K562 (cell line): ENCODE measurements around the gene CLTA. TPM values are rescaled to one million over a fixed set of nuclear protein-coding genes. Genes with fewer than 3 reads are reported as not detected.

Experiments used
- ATAC-seq: fragments of 200-7000 bp; cut with Tn5 transposase; 3 replicates; pipeline ENCODE4 v1.9.1; 2020; ENCODE audit warnings: moderate library complexity
- BruUV-seq: library from RNA; stranded (reverse); fragments of 400-500 nt; replicated peaks from 2 replicates; lab custom pipeline; 2021; lab: Mats Ljungman, UMichigan
- CTCF ChIA-PET: fragments of 300-600 bp; formaldehyde crosslinking; extraction: SDS; loops from one replicate; lab custom pipeline; 2021; ENCODE audit warnings: low intra/inter-chr PET ratio; lab: Yijun Ruan, JAX
- POLR2A ChIA-PET: fragments of 300-600, 350-650 bp; sonication (Branson Sonifier 250); formaldehyde crosslinking; extraction: SDS; loops from one replicate; lab custom pipeline; 2021; ENCODE audit warnings: antibody characterized with exemption, inconsistent platforms; lab: Yijun Ruan, JAX
- DNase-seq, 4 experiments: peaks; one replicate each; pipeline versions ENCODE4 v3.0.0 to v3.0.0-alpha.2; 2011 to 2018; ENCODE audit warnings: low spot score in 3 of 4, mixed read lengths in 3 of 4; ENCODE audit errors: extremely low read depth in 1 of 4
- FAIRE-seq: peaks from 2 replicates; lab custom pipeline; 2011; peaks lifted over from hg19 to GRCh38; lab: Jason Lieb, UNC
- H2AFZ ChIP-seq: 2 replicates; pipeline ENCODE4 v1.6.0; 2011; ENCODE audit warnings: low read depth, low read length, control low read depth, inconsistent platforms
- H3K27ac ChIP-seq: fragments of 200-600 bp; 3 replicates; pipeline ENCODE4 v1.8.0; 2011; ENCODE audit warnings: low read depth, mild to moderate bottlenecking, control low read depth, inconsistent platforms, low read length, moderate library complexity, mixed read lengths; ENCODE audit errors: extremely low read depth
- H3K27me3 ChIP-seq, 2 experiments: fragments of 300-600 bp in 1 of 2; 2 replicates in 1 of 2; 3 replicates in 1 of 2; pipeline versions ENCODE4 v1.6.0 to v1.8.0; 2011; ENCODE audit warnings: inconsistent platforms in 2 of 2, low read length in 2 of 2, mild to moderate bottlenecking in 1 of 2, mixed read lengths in 1 of 2, moderate library complexity in 1 of 2; ENCODE audit not compliant: control insufficient read depth in 2 of 2, insufficient read depth in 2 of 2
- H3K36me3 ChIP-seq: fragments of 300-600 bp; 3 replicates; pipeline ENCODE4 v1.8.0; 2011; ENCODE audit warnings: mild to moderate bottlenecking, low read length, inconsistent platforms; ENCODE audit not compliant: control insufficient read depth, insufficient read depth
- H3K4me1 ChIP-seq, 2 experiments: fragments of 200-600 bp in 1 of 2; replicated peaks in 1 of 2; 2 replicates in 1 of 2; 3 replicates in 1 of 2; pipeline versions ENCODE4 v1.5.1 to v1.8.0; 2011; ENCODE audit warnings: inconsistent platforms in 2 of 2, low read length in 2 of 2, mild to moderate bottlenecking in 1 of 2, mixed read lengths in 1 of 2, moderate library complexity in 1 of 2; ENCODE audit not compliant: control insufficient read depth in 2 of 2, insufficient read depth in 2 of 2
- H3K4me2 ChIP-seq: 2 replicates; pipeline ENCODE4 v1.6.1; 2011; ENCODE audit warnings: low read length, control low read depth, inconsistent platforms, mixed read lengths; ENCODE audit not compliant: insufficient read depth
- H3K4me3 ChIP-seq: fragments of 200-600 bp; sonication (generic), shearing (Covaris generic); 2 replicates; pipeline ENCODE4 v1.5.1; 2016; ENCODE audit warnings: control low read depth, inconsistent platforms
- H3K79me2 ChIP-seq: fragments of 200-600 bp; 3 replicates; pipeline ENCODE4 v1.8.0; 2011; ENCODE audit warnings: low read length, inconsistent platforms; ENCODE audit not compliant: control insufficient read depth, insufficient read depth
- H3K9ac ChIP-seq, 2 experiments: 2 replicates each; pipeline versions ENCODE4 v1.6.0 to v1.6.1; 2011; ENCODE audit warnings: low read depth in 2 of 2, low read length in 2 of 2, control low read depth in 1 of 2, inconsistent platforms in 1 of 2, mild to moderate bottlenecking in 1 of 2, mixed read lengths in 1 of 2; ENCODE audit not compliant: insufficient read depth in 1 of 2
- H3K9me1 ChIP-seq: one replicate; pipeline ENCODE4 v1.6.0; 2011; ENCODE audit warnings: inconsistent platforms, mild to moderate bottlenecking, low read length, moderate library complexity; ENCODE audit not compliant: control insufficient read depth, insufficient read depth
- H3K9me3 ChIP-seq: replicated peaks from 2 replicates; pipeline ENCODE4 v1.5.1; 2011; ENCODE audit warnings: low read depth, low read length, inconsistent platforms; ENCODE audit not compliant: control insufficient read depth, insufficient read depth
- H4K20me1 ChIP-seq: replicated peaks from 2 replicates; pipeline ENCODE4 v1.6.1; 2011; ENCODE audit warnings: low read length, inconsistent platforms, mixed read lengths; ENCODE audit not compliant: control insufficient read depth, insufficient read depth
- ETV5 ChIP-seq: sonication (generic); formaldehyde crosslinking; IDR thresholded peaks from 2 replicates; pipeline ENCODE4 v1.4.0; 2020; ENCODE audit warnings: low read depth, mild to moderate bottlenecking, missing genetic modification reagents
- KDM5B ChIP-seq: fragments of 200-600 bp; sonication (generic); IDR thresholded peaks from 2 replicates; pipeline ENCODE4 v1.6.1; 2012; ENCODE audit warnings: low read depth, mild to moderate bottlenecking, moderate library complexity, low read length, control low read depth, inconsistent platforms; ENCODE audit not compliant: insufficient replicate concordance
- KLF10 ChIP-seq: fragments of 250-450 bp; sonication (Bioruptor Pico); IDR thresholded peaks from 2 replicates; pipeline ENCODE4 v1.6.1; 2021; ENCODE audit warnings: matching md5 sums
- PML ChIP-seq: IDR thresholded peaks from 2 replicates; pipeline ENCODE4 v1.6.1; 2012; ENCODE audit warnings: low read length, inconsistent platforms
- RBM25 ChIP-seq: fragments of 200-400 bp; formaldehyde crosslinking; IDR thresholded peaks from 2 replicates; pipeline ENCODE4 v1.6.1; 2018; ENCODE audit warnings: low read length, low read depth, moderate library complexity; ENCODE audit not compliant: severe bottlenecking
- RFX7 ChIP-seq: fragments of 250-450 bp; sonication (Bioruptor Pico); IDR thresholded peaks from 2 replicates; pipeline ENCODE4 v1.5.1; 2021; ENCODE audit warnings: mild to moderate bottlenecking
- RNF2 ChIP-seq: sonication (generic); IDR thresholded peaks from 2 replicates; pipeline ENCODE4 v1.6.1; 2016
- SPI1 ChIP-seq: IDR thresholded peaks from 2 replicates; pipeline ENCODE4 v1.6.1; 2011; ENCODE audit warnings: low read depth, low read length, control low read depth, borderline replicate concordance
- ZKSCAN3 ChIP-seq: fragments of 250-450 bp; sonication (Bioruptor Pico); IDR thresholded peaks from 2 replicates; pipeline ENCODE4 v1.4.0; 2020
- ZNF274 ChIP-seq: IDR thresholded peaks from 2 replicates; pipeline ENCODE4 v1.6.1; 2011; ENCODE audit warnings: low read depth, mild to moderate bottlenecking, low read length, moderate library complexity, borderline replicate concordance
- WGBS: fragments of 100-300 bp; shearing (Covaris generic); methylation state at CpG from one replicate; pipeline ENCODE4 v1.1.6; 2016; ENCODE audit warnings: low coverage, mixed read lengths; ENCODE audit not compliant: insufficient coverage; ENCODE audit errors: missing lambda C conversion rate; 5-methylcytosine and 5-hydroxymethylcytosine counted together
- in situ Hi-C: fragments of 300-500 bp; cut with MboI; formaldehyde crosslinking; loops from 4 replicates; pipeline ENCODE4 v1.15.0; 2018; ENCODE audit warnings: inconsistent platforms, mixed read lengths
- intact Hi-C: fragments of 100-400 bp; cut with micrococcal nuclease; formaldehyde crosslinking; loops from 2 replicates; pipeline ENCODE4 v1.14.2; 2022
- polyA plus RNA-seq, 8 experiments: library from polyadenylated mRNA; depleted of rRNA in 4 of 8; stranded (reverse) in 5 of 8; unstranded in 3 of 8; fragments of >200 nt; fragmentation: Nextera tagmentation in 2 of 8; fragmentation: Illumina TruSeq in 1 of 8; extraction: Ambion mirVana in 2 of 8; extraction: Trizol in 1 of 8; gene quantifications; 2 replicates each; pipeline versions ENCODE4 v1.2.1 to v1.2.3, GENCODE V29; 2011 to 2014; ENCODE audit warnings: inconsistent platforms in 1 of 8, missing spikeins in 1 of 8
- total RNA-seq, 7 experiments: library from RNA; depleted of rRNA in 6 of 7; stranded (reverse); fragments of >200 nt in 6 of 7; fragmentation: Illumina TruSeq in 2 of 7; extraction: Trizol in 2 of 7; gene quantifications; 2 replicates each; pipeline versions ENCODE4 v1.2.1 to v1.2.3, GENCODE V29; 2011 to 2021; ENCODE audit warnings: low replicate concordance in 1 of 7
- TF ChIP-seq, protein P1 (sequence below): sonication (generic); formaldehyde crosslinking; IDR thresholded peaks from 2 replicates; pipeline ENCODE4 v1.8.1; 2023; ENCODE audit warnings: mild to moderate bottlenecking, missing genetic modification reagents

CLTA gene
- total and polyA plus RNA-seq, 9 of the 15 experiments (the other 6 are each of a cell fraction or from before 2014, with no cell fraction given): 37.8 to 219 (median 144) TPM

DNA sequence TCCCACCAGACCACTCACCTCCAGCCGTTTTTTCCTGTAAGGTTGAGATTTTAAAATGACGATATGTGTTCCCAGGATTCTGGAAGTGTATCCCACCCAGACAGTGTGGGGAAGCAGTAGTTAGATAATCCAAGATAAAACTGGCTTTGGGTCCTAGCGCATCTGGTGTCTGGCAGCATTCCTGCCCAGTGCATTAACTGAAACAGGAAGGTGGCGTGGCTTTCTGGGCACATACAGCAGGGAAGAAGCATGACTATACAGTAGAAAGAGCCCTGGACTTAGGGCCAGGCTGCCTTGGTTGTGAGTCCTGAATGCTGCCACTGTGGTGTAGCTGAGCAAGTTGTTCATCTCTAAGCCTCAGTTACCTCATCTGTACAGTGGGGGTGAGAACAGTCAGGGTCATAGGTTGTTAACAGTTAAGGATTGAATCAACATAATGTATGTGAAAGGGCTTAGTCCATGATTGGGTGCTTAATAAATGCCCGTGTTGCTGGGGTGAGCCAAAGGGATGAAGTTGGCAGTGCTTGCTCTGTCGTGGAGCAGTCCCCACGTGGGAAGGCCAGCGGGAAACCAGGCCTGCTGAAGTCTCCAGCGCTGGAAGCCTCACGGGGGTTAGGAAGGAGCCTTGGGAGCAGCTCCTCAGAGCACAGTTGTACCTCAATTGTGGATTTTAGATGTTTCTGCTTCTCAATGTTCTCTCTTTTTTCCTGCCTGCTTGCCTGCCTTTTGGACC, 18.0 kb downstream of the CLTA start:
- intact Hi-C loops (no loop called here), in situ Hi-C loops (no loop called here)
- WGBS: 87% methylated on average over 7 of the region's 10 CpGs
- Histone ChIP-seq H3K79me2 (peaks cover 28% of the 10 kb centered on the region), H3K4me2 (no peak overlapping the region), H3K9me1 (no peaks in the 10 kb centered on the region), H3K36me3 (peaks cover 94% of the 10 kb centered on the region), H2AFZ (no peak overlapping the region), H3K27me3 (no peaks in the 10 kb centered on the region), H3K9ac (no peak overlapping the region; a peak in 1 of 4 replicates), H3K9me3 (no peaks in the 10 kb centered on the region), H3K27ac (peak overlapping the region; percentile 59; the same call in 1 of the 3 replicates), H4K20me1 (peaks cover 6% of the 10 kb centered on the region; the same call in 1 of the 2 replicates), H3K4me1 (peaks cover 0 to 15% of the 10 kb centered on the region in 2 experiments; a peak in 3 of 5 replicates), H3K4me3 (no peak overlapping the region)
- BruUV-seq: no TSS peak
- ChIA-PET POLR2A (no interaction called here), CTCF (no interaction called here)
- FAIRE-seq: no peak
- no peak for DNase-seq
- no peak for TF ChIP-seq RFX7 (CRISPR knock-in tag)
- no peak for TF ChIP-seq KDM5B
- no peak for TF ChIP-seq RNF2
- TF ChIP-seq KLF10 (CRISPR knock-in tag): no peak
- no peak for TF ChIP-seq ZKSCAN3 (CRISPR knock-in tag)
- no peak for TF ChIP-seq SPI1
- TF ChIP-seq ETV5 (CRISPR knock-in tag): no peak
- TF ChIP-seq, protein P1, sequence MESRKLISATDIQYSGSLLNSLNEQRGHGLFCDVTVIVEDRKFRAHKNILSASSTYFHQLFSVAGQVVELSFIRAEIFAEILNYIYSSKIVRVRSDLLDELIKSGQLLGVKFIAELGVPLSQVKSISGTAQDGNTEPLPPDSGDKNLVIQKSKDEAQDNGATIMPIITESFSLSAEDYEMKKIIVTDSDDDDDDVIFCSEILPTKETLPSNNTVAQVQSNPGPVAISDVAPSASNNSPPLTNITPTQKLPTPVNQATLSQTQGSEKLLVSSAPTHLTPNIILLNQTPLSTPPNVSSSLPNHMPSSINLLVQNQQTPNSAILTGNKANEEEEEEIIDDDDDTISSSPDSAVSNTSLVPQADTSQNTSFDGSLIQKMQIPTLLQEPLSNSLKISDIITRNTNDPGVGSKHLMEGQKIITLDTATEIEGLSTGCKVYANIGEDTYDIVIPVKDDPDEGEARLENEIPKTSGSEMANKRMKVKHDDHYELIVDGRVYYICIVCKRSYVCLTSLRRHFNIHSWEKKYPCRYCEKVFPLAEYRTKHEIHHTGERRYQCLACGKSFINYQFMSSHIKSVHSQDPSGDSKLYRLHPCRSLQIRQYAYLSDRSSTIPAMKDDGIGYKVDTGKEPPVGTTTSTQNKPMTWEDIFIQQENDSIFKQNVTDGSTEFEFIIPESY (CRISPR knock-in tag): no peak
- no peak for TF ChIP-seq RBM25
- TF ChIP-seq ZNF274: no peak
- TF ChIP-seq PML: no peak
- TF ChIP-seq, all 486 proteins: peak for 0
- no peak for ATAC-seq
